ENCODE results near the gene RHBDL1. TPM values are rescaled to one million over a fixed set of nuclear protein-coding genes. Genes with fewer than 3 reads are reported as not detected.

Gene RHBDL1
- total and polyA plus RNA-seq, 9 of the 15 experiments (the other 6 are each of a cell fraction or from before 2014, with no cell fraction given) = 0.03 to 5.6 (median 1.3) TPM; not detected in 1

DNA sequence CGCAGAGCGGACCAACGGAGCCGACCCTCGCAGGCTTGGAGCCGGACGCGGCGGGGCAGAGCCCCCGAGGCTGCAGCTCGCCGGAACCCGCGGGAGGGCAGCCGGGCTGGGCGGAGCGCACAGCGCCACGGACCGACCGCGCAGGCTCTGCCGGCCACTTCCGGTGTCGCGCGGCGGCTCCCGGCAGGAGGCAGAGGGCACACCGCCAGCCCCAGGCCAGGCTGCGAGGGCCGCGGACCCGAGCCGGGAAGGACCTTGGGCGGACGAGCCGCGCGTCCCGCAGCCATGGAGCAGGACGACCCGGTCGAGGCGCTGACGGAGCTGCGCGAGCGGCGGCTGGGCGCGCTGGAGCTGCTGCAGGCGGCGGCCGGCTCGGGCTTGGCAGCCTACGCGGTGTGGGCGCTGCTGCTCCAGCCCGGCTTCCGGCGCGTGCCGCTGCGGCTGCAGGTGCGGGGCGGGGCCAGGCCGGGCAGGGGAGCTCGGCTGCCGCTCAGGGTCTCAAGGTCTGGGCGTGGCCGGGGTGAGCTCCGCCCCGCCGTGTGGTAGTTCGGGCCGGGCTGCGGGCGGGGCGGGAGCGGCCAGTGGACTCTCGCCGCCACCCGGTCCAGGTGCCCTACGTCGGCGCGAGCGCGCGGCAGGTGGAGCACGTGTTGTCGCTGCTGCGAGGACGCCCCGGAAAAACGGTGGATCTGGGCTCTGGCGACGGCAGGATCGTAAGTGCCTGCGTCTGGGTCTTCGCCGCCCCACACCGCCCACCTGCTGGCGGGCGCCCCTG, 45.7 kb downstream of the RHBDL1 start, which contains the start of gene ANTKMT (continued):
- TF ChIP-seq SIN3A (IDR thresholded peaks at IDR 0.05; ENCODE audit: borderline replicate concordance in 2 of 2, control insufficient read depth in 1 of 2, low read depth in 2 of 2, low read length in 2 of 2) (peak; percentile 49 to 84; a peak in 1 of 4 replicates), TAF7 (tag; IDR thresholded peaks at IDR 0.05) (no peak), ZNF431 (CRISPR knock-in tag; IDR thresholded peaks at IDR 0.05) (no peak), SMARCE1 (IDR thresholded peaks at IDR 0.05) (no peak), GTF2F1 (IDR thresholded peaks at IDR 0.05; ENCODE audit: low read depth, low read length) (no peak; the same call in 1 of the 2 replicates), SIX5 (IDR thresholded peaks at IDR 0.05; ENCODE audit: borderline replicate concordance in 1 of 2, insufficient read depth in 1 of 2, low read depth in 1 of 2, low read length in 2 of 2) (peak; percentile 44 to 52; a peak in 3 of 4 replicates), TAL1 (IDR thresholded peaks at IDR 0.05) (no peak), ZNF77 (CRISPR knock-in tag; IDR thresholded peaks at IDR 0.05) (no peak), NR1H2 (CRISPR knock-in tag; IDR thresholded peaks at IDR 0.05) (no peak), ETS2 (tag; IDR thresholded peaks at IDR 0.05; ENCODE audit: borderline replicate concordance, poor library complexity, severe bottlenecking) (peak; percentile 71)
- TF ChIP-seq, protein P1, sequence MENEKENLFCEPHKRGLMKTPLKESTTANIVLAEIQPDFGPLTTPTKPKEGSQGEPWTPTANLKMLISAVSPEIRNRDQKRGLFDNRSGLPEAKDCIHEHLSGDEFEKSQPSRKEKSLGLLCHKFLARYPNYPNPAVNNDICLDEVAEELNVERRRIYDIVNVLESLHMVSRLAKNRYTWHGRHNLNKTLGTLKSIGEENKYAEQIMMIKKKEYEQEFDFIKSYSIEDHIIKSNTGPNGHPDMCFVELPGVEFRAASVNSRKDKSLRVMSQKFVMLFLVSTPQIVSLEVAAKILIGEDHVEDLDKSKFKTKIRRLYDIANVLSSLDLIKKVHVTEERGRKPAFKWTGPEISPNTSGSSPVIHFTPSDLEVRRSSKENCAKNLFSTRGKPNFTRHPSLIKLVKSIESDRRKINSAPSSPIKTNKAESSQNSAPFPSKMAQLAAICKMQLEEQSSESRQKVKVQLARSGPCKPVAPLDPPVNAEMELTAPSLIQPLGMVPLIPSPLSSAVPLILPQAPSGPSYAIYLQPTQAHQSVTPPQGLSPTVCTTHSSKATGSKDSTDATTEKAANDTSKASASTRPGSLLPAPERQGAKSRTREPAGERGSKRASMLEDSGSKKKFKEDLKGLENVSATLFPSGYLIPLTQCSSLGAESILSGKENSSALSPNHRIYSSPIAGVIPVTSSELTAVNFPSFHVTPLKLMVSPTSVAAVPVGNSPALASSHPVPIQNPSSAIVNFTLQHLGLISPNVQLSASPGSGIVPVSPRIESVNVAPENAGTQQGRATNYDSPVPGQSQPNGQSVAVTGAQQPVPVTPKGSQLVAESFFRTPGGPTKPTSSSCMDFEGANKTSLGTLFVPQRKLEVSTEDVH (IDR thresholded peaks at IDR 0.05; ENCODE audit: low read depth, partially characterized antibody) = peak; percentile 6
- TF ChIP-seq, protein P2, sequence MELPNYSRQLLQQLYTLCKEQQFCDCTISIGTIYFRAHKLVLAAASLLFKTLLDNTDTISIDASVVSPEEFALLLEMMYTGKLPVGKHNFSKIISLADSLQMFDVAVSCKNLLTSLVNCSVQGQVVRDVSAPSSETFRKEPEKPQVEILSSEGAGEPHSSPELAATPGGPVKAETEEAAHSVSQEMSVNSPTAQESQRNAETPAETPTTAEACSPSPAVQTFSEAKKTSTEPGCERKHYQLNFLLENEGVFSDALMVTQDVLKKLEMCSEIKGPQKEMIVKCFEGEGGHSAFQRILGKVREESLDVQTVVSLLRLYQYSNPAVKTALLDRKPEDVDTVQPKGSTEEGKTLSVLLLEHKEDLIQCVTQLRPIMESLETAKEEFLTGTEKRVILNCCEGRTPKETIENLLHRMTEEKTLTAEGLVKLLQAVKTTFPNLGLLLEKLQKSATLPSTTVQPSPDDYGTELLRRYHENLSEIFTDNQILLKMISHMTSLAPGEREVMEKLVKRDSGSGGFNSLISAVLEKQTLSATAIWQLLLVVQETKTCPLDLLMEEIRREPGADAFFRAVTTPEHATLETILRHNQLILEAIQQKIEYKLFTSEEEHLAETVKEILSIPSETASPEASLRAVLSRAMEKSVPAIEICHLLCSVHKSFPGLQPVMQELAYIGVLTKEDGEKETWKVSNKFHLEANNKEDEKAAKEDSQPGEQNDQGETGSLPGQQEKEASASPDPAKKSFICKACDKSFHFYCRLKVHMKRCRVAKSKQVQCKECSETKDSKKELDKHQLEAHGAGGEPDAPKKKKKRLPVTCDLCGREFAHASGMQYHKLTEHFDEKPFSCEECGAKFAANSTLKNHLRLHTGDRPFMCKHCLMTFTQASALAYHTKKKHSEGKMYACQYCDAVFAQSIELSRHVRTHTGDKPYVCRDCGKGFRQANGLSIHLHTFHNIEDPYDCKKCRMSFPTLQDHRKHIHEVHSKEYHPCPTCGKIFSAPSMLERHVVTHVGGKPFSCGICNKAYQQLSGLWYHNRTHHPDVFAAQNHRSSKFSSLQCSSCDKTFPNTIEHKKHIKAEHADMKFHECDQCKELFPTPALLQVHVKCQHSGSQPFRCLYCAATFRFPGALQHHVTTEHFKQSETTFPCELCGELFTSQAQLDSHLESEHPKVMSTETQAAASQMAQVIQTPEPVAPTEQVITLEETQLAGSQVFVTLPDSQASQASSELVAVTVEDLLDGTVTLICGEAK (IDR thresholded peaks at IDR 0.05) = peak; percentile 94
- TF ChIP-seq, protein P2 (CRISPR knock-in tag; IDR thresholded peaks at IDR 0.05) = peak; percentile 13; the same call in 1 of the 2 replicates
- TF ChIP-seq, protein P3, sequence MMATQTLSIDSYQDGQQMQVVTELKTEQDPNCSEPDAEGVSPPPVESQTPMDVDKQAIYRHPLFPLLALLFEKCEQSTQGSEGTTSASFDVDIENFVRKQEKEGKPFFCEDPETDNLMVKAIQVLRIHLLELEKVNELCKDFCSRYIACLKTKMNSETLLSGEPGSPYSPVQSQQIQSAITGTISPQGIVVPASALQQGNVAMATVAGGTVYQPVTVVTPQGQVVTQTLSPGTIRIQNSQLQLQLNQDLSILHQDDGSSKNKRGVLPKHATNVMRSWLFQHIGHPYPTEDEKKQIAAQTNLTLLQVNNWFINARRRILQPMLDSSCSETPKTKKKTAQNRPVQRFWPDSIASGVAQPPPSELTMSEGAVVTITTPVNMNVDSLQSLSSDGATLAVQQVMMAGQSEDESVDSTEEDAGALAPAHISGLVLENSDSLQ (IDR thresholded peaks at IDR 0.05) = peak; percentile 68

All from K562 (cell line).